Caco-2 (cell line): ENCODE measurements around the gene NPBWR2. TPM values are rescaled to one million over a fixed set of nuclear protein-coding genes. Genes with fewer than 3 reads are reported as not detected.

ENCODE experiments used
- BruUV-seq: library from RNA; stranded (reverse); fragments of 400-500 nt; replicated peaks from 2 replicates; lab custom pipeline; 2021; lab: Mats Ljungman, UMichigan
- CTCF ChIA-PET: fragments of 300-600 bp; sonication (Branson Sonifier 250); formaldehyde crosslinking; loops from one replicate; lab custom pipeline; 2022; ENCODE audit warnings: antibody characterized with exemption; lab: Charles Lee
- POLR2A ChIA-PET: fragments of 300-600 bp; sonication (Branson Sonifier 250); formaldehyde crosslinking; loops from one replicate; lab custom pipeline; 2022; ENCODE audit warnings: antibody characterized with exemption; lab: Charles Lee
- DNase-seq, 2 experiments: peaks; one replicate each; pipeline versions ENCODE4 v3.0.0 to v3.0.0-alpha.2; 2020 to 2022
- H3K27me3 ChIP-seq: replicated peaks from 2 replicates; pipeline ENCODE4 v1.6.0; 2011; ENCODE audit warnings: low read length; ENCODE audit not compliant: control insufficient read depth, insufficient read depth
- H3K36me3 ChIP-seq: 2 replicates; pipeline ENCODE4 v1.5.1; 2011; ENCODE audit warnings: low read length; ENCODE audit not compliant: control insufficient read depth, insufficient read depth
- H3K4me1 ChIP-seq: fragments of 250-450 bp; sonication (Bioruptor Pico); 2 replicates; pipeline ENCODE4 v1.5.1; 2020; ENCODE audit warnings: mild to moderate bottlenecking
- H3K4me3 ChIP-seq: 2 replicates; pipeline ENCODE4 v1.5.1; 2011; ENCODE audit warnings: low read depth, mild to moderate bottlenecking, control low read depth, low read length
- H3K9me3 ChIP-seq: fragments of 250-450 bp; sonication (Bioruptor Pico); 2 replicates; pipeline ENCODE4 v1.5.1; 2020; ENCODE audit warnings: mild to moderate bottlenecking, moderate library complexity
- H3K27ac Mint-ChIP-seq: one replicate; pipeline ENCODE4 v1.8.0; 2022; ENCODE audit warnings: mixed read lengths; ENCODE audit not compliant: unreplicated experiment
- H3K27me3 Mint-ChIP-seq: one replicate; pipeline ENCODE4 v1.8.0; 2022; ENCODE audit warnings: mixed read lengths; ENCODE audit not compliant: insufficient read depth, unreplicated experiment
- H3K36me3 Mint-ChIP-seq: one replicate; pipeline ENCODE4 v1.8.0; 2022; ENCODE audit warnings: mild to moderate bottlenecking, mixed read lengths; ENCODE audit not compliant: insufficient read depth, unreplicated experiment
- H3K4me1 Mint-ChIP-seq: one replicate; pipeline ENCODE4 v1.8.0; 2022; ENCODE audit warnings: low read depth, mixed read lengths; ENCODE audit not compliant: unreplicated experiment
- H3K4me3 Mint-ChIP-seq: one replicate; pipeline ENCODE4 v1.8.0; 2022; ENCODE audit warnings: mild to moderate bottlenecking, moderate library complexity, mixed read lengths; ENCODE audit not compliant: unreplicated experiment
- H3K9me3 Mint-ChIP-seq: one replicate; pipeline ENCODE4 v1.8.0; 2022; ENCODE audit warnings: mixed read lengths; ENCODE audit not compliant: unreplicated experiment
- intact Hi-C: fragments of 100-400 bp; cut with micrococcal nuclease; formaldehyde crosslinking; loops from one replicate; pipeline ENCODE4 v1.10.0; 2022; ENCODE audit not compliant: unreplicated experiment
- total RNA-seq: library from RNA; stranded (reverse); gene quantifications from 2 replicates; pipeline ENCODE4 v1.2.3, GENCODE V29; 2022
- TF ChIP-seq, protein P1 (sequence below), 2 experiments: fragments of 200-600 bp in 1 of 2; IDR thresholded peaks; 1 replicate in 1 of 2; 2 replicates in 1 of 2; pipeline versions ENCODE4 v1.5.1 to v1.8.0; 2011 to 2022; ENCODE audit warnings: antibody characterized with exemption in 1 of 2, control low read depth in 1 of 2, inconsistent platforms in 1 of 2, low read depth in 1 of 2, low read length in 1 of 2, mild to moderate bottlenecking in 1 of 2, moderate library complexity in 1 of 2; ENCODE audit not compliant: insufficient read depth in 1 of 2, severe bottlenecking in 1 of 2, unreplicated experiment in 1 of 2

NPBWR2 gene
- total RNA-seq, 1 experiment from 2014 or later = not detected

DNA sequence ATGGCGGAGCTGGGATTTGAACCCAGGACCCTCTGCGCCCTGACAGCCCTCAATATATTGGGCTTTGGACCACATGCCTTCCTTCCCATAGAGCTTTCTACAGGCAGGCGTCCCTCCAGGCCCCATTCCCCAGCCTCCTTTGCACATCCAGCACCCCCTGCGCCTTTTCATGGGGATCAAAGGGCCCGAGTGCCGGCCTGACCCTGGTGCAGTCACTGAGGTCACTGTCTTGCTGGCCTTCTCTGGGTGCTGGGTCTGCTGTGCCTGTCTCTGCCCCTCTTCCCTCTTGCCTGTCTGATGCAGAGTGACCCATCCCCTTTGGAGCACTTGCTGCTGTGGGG, 25.8 kb downstream of the NPBWR2 start:
- H3K9me3 Mint-ChIP-seq = no peaks in the 10 kb centered on the region
- TF ChIP-seq, protein P1, sequence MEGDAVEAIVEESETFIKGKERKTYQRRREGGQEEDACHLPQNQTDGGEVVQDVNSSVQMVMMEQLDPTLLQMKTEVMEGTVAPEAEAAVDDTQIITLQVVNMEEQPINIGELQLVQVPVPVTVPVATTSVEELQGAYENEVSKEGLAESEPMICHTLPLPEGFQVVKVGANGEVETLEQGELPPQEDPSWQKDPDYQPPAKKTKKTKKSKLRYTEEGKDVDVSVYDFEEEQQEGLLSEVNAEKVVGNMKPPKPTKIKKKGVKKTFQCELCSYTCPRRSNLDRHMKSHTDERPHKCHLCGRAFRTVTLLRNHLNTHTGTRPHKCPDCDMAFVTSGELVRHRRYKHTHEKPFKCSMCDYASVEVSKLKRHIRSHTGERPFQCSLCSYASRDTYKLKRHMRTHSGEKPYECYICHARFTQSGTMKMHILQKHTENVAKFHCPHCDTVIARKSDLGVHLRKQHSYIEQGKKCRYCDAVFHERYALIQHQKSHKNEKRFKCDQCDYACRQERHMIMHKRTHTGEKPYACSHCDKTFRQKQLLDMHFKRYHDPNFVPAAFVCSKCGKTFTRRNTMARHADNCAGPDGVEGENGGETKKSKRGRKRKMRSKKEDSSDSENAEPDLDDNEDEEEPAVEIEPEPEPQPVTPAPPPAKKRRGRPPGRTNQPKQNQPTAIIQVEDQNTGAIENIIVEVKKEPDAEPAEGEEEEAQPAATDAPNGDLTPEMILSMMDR (IDR thresholded peaks at IDR 0.05; ENCODE audit: insufficient read depth in 1 of 2, low read depth in 1 of 2, low read length in 1 of 2, severe bottlenecking in 1 of 2, unreplicated experiment in 1 of 2) = no peak
- no peak overlapping the region for H3K27ac Mint-ChIP-seq
- H3K36me3 ChIP-seq = no peaks in the 10 kb centered on the region
- ChIA-PET CTCF (interaction anchor here (0.9 to 3.8 kb wide), 5 partner anchors 15 to 43 kb away, joined by 3 to 17 read pairs (median 3); partner anchors contain the start of gene TCEA2), POLR2A (no interaction called here)
- no peaks in the 10 kb centered on the region for H3K9me3 ChIP-seq
- H3K27me3 Mint-ChIP-seq = peaks cover 15% of the 10 kb centered on the region
- DNase-seq = no peak
- no TSS peak for BruUV-seq
- intact Hi-C loops = no loop called here
- no peak overlapping the region for H3K4me3 ChIP-seq
- H3K4me1 ChIP-seq = peaks cover 35% of the 10 kb centered on the region
- peaks cover 24% of the 10 kb centered on the region for H3K4me1 Mint-ChIP-seq
- H3K27me3 ChIP-seq = peaks cover 4% of the 10 kb centered on the region
- peak overlapping the region; percentile 8 for H3K4me3 Mint-ChIP-seq
- peaks cover 6% of the 10 kb centered on the region for H3K36me3 Mint-ChIP-seq

DNA sequence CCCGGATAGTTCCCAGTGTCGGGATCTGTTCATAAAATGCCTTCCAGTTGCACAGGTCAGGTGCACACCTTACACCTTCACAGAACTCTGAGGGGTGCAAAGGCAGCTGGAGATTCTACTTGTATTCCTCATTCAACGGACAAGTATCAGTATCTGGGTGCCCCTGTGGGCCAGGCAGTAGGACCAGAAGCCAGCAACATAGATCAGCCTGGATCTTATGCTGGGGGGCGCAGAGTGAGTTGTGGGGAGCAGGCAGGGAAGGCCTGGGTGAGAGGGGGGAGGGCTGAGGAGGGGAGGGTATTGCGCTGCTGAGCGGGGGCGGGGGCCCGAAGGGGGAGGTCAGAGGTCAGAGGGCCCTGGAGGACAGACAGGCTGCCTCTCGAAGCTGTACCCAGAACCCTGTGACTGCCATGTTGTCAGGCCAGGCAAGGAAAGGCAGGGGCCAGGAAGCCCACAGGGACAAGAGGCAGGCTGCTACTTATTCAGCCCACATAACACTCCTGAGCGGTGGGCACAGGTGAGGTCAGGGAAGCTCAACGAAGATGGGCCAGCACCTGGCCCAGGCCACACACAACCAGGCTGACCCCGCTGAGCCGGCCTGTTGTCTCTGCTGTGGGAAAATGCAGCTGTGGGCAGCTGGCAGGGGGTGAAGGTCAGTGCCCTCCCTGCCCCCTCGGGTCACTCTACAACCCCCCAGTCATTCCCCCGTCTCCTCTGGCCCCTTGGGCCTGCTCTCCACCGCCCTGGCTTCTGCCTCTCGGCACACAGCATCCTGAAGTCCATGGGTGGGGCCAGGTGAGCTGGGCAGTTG, 26.3 kb downstream of the NPBWR2 start:
- Histone ChIP-seq H3K4me3 (no peak overlapping the region), H3K4me1 (peaks cover 35% of the 10 kb centered on the region), H3K9me3 (no peaks in the 10 kb centered on the region), H3K27me3 (peaks cover 4% of the 10 kb centered on the region), H3K36me3 (no peaks in the 10 kb centered on the region)
- intact Hi-C loops = no loop called here
- Mint-ChIP-seq H3K27me3 (peaks cover 15% of the 10 kb centered on the region), H3K4me1 (peaks cover 24% of the 10 kb centered on the region), H3K4me3 (peak overlapping the region; percentile 88), H3K9me3 (no peaks in the 10 kb centered on the region), H3K36me3 (peaks cover 6% of the 10 kb centered on the region), H3K27ac (peak overlapping the region; percentile 18)
- TF ChIP-seq, protein P1 (IDR thresholded peaks at IDR 0.05; ENCODE audit: insufficient read depth in 1 of 2, low read depth in 1 of 2, low read length in 1 of 2, severe bottlenecking in 1 of 2, unreplicated experiment in 1 of 2) = no peak
- DNase-seq = no peak
- BruUV-seq = no TSS peak
- ChIA-PET POLR2A (interaction anchor here (1.3 to 1.4 kb wide), 2 partner anchors 100 to 124 kb away, joined by 3 to 4 read pairs; partner anchors contain the start of gene PRPF6), CTCF (interaction anchor here (0.5 to 3.8 kb wide), 6 partner anchors 11 to 57 kb away, joined by 3 to 17 read pairs (median 4); partner anchors contain the start of gene TCEA2)

DNA sequence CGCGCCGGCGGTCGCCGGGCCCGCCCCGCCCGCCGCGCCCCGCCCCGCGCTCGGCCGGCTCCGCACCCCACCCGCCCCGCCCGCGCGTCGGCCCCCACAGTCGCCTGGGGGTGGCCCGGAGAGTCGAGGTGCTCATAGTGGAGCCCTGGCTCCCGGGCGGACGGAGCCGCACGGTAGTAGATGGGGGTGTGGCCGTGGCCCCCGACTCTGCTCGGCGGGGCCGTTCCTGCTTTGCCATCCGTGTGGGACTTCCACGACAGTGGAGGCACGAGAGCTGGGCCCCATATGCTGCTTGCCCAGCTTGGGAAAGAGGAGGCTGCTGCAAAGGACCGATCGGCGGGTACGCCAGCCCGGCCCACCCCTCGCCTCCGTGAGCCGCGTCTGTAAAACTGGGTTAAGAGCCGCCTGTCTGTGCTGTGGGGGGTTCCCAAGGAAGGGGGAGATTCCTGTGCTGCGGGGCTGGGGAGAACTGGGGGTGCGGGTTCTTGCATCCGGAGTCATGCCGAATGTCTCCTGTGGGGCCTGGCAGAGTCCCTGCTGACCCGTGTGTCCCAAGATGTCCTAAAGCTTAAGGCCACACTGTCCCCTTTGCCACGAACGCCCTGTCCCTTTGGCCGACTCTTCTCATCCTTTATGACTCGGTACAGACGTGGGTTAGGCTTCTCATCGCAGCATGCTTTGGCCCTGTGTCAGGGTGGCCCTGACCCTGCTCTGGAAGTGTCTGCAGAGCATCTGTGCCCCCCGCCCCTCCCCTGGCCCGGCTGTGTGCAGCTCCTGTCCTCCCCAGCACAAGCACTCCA, 27.2 kb downstream of the NPBWR2 start, which contains the start of gene OPRL1:
Gene OPRL1, plus strand, starts transcription at position 70 of the 800 bp plus-strand sequence. CDS start 12,639 bp downstream, outside the sequence.
- Mint-ChIP-seq H3K4me3 (peak within 1 kb of the TSS; percentile 88), H3K36me3 (peaks cover 6% of the 10 kb centered on the region), H3K27me3 (peaks cover 11% of the 10 kb centered on the region), H3K27ac (peak within 1 kb of the TSS; percentile 75), H3K9me3 (no peaks in the 10 kb centered on the region), H3K4me1 (peaks cover 24% of the 10 kb centered on the region)
- TF ChIP-seq, protein P1 (IDR thresholded peaks at IDR 0.05; ENCODE audit: insufficient read depth in 1 of 2, low read depth in 1 of 2, low read length in 1 of 2, severe bottlenecking in 1 of 2, unreplicated experiment in 1 of 2) = no peak
- POLR2A ChIA-PET = interaction anchor here (0.6 to 1.8 kb wide), 4 partner anchors 17 to 123 kb away, joined by 3 to 10 read pairs (median 4); partner anchors contain the start of genes PRPF6 and TCEA2
- no peaks in the 10 kb centered on the region for H3K36me3 ChIP-seq
- peaks cover 4% of the 10 kb centered on the region for H3K27me3 ChIP-seq
- BruUV-seq = no TSS peak
- DNase-seq = no peak
- H3K4me1 ChIP-seq = peaks cover 35% of the 10 kb centered on the region
- CTCF ChIA-PET = interaction anchor here (0.5 to 1.9 kb wide), 13 partner anchors 10 to 507 kb away, joined by 3 to 15 read pairs (median 4); partner anchors contain the start of genes HELZ2, PRPF6 and TCEA2
- H3K4me3 ChIP-seq = peak within 1 kb of the TSS; percentile 96
- intact Hi-C loops = no loop called here
- no peaks in the 10 kb centered on the region for H3K9me3 ChIP-seq
